NCI-H128 (cell line): ENCODE results near the gene STAT2.
"Not testable (repeated sequence)": the region's sequence is repeated elsewhere in the genome, so short reads cannot be mapped to it uniquely, and the experiment has no call there.

ENCODE experiments used
- DNase-seq: peaks from one replicate; lab custom pipeline; 2025; ENCODE audit not compliant: unreplicated experiment; lab: John Stamatoyannopoulos, UW

STAT2 gene

DNA sequence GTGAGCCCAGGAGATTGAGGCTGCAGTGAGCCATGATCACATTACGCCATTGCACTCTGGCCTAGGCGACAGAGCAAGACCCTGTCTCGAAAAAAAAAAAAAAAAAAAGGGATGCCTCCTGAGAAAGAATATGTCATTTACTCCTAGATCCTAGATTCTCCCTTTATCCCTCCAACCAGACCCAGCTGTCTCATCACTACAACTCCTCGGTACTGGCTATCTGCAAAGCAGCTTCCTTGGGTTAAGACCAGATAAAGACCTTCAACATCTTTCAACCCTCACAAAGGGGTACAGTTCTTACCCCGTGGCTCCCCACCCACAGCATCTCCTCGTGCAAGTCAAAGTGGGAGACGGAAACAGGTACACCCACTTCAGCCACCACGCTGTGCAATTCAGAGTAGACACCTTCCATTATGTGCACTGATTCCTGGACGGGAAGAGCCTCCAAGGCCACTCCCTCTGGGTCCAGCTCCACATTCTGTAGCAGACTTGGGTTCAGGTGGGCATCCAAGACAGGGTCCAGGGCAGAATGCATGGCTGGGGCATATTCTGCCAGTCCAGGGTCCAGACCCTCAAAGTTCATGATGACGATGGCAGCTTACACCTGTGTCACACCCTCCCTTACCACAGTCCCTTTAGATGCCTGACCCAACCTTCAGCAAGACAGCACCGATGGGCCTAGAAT is 27.3 kb downstream of the STAT2 start:
- DNase-seq, result no peak

DNA sequence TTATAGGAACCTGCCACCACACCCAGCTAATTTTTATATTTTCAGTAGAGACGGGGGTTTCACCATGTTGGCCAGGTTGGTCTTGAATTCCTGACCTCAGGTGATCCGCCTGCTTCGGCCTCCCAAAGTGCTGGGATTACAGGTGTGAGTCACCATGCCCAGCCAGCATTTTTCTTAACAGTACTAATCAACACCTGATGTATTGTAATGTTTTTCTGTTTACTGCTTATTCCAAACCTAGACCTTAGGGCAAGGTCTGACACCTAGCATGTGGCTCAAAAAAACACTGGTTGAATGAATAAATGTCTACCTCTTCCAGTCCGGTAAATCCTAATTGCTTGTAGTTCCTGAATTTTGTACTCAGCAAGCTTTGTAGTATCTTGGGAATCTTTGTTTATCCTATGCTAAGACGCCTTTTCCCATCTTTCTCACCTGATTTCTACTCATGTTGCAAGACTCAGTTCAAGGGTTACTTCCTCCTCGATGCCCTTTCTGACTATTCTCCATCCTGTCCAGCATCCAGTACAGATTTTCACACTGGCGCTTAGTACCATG is 28.9 kb downstream of the STAT2 start:
- DNase-seq, result no peak

DNA sequence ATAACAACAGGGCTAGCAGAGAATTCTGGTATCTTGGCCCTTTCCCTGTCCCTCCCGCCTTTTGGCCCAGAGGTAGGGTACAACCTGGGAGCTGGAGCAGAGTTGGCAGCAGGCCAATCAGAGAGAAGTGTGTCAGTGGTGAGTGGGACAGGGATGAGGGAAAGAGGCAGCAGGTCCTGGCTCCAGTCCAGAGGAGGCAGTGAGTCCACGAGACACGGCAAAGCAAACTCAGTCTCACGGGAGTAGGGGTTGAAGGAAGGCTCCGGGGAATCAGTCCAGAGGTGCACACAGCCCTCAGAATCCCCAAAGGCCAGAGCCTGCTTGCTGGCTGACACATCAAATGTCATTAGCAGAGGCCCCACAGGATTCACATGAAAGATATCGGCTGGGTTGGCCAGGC is 33.4 kb downstream of the STAT2 start:
- DNase-seq, result no peak

DNA sequence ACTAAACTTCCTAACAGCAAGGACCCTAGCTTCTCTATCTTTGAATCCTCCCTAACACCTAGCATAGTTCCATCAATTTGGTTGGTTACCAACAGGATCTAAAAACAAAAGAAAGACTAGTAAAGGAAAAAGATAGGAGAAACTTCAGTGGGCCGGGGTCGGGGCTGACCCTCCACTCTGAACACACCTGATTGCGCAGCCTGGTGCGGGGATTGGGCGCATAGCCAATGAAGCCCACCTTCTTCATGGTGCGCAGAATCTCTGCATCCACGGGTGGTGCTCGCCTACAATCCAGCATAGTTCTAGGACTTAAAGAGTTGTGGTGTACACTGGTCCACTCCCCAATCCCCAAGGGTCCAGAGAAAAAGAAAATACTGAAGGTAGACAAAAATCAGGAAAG is 33.8 kb downstream of the STAT2 start:
- DNase-seq, result no peak

DNA sequence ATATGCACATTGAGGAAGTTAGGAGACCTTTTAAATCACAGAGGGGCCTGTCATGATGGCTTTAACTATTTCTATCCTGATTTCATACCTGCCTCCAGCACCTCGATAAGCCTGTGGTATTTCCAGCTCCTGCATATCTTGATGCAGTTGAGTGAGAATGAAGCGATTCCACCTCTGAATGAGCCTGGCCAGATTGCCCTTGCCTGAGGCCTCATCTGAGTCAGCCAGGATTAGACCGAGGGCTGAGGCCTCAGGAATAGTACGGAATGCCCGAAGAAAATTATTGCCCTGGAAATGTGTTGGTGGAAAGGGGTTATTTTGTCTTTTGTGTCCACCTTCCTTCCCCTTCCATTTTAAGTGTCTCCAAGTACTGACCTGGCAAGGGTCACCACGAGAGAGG is 35.7 kb downstream of the STAT2 start:
- no peak for DNase-seq

DNA sequence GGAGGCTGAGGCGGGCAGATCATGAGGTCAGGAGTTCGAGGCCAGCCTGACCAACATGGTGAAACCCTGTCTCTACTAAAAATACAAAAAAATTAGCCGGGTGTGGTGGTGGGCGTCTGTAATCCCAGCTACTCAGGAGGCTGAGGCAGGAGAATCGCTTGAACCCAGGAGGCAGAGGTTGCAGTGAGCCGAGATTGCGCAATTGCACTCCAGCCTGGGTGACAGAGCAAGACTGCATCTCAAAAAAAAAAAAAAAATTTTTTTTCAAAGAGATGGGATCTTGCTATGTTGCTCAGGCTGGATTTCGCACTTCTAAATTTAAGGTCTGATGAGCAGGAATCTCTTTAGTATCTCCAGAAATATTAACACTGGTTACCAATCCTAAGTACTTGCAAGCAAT is 38.3 kb downstream of the STAT2 start:
- DNase-seq, result not testable (repeated sequence)

DNA sequence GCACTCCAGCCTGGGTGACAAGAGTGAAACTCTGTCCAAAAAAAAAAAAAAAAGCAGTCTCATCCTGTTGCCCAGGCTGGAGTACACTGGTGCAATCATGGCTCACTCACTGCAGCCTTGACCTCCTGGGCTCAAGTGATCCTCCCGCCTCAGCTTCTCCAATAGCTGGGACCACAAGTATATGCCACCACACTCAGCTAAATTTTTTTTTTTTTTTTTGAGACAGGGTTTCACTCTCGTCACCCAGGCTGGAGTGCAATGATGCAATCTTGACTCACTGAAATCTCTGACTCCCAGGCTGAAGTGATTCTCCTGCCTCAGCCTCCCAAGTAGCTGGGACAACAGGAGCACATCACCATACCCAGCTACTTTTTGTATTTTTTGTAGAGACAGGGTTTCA is 38.9 kb downstream of the STAT2 start:
- no peak for DNase-seq

DNA sequence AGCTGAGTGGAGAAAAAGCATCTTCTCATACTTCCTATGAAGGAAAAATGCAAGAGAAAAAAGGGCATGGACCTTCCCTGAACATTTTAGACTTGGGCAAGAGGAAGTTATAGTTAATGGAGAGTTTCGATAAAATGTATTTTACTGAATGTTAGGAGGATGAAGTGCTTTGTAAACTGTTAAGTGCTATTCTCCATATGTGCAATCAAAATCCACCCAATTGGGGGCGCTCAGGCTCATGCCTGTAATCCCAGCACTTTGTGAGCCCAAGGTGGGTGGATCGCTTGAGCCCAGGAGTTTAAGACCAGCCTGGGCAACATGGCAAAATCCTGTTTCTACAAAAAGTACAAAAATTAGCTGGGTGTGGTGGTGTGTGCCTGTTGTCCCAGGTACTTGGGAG is 42.2 kb downstream of the STAT2 start:
- DNase-seq, result no peak

DNA sequence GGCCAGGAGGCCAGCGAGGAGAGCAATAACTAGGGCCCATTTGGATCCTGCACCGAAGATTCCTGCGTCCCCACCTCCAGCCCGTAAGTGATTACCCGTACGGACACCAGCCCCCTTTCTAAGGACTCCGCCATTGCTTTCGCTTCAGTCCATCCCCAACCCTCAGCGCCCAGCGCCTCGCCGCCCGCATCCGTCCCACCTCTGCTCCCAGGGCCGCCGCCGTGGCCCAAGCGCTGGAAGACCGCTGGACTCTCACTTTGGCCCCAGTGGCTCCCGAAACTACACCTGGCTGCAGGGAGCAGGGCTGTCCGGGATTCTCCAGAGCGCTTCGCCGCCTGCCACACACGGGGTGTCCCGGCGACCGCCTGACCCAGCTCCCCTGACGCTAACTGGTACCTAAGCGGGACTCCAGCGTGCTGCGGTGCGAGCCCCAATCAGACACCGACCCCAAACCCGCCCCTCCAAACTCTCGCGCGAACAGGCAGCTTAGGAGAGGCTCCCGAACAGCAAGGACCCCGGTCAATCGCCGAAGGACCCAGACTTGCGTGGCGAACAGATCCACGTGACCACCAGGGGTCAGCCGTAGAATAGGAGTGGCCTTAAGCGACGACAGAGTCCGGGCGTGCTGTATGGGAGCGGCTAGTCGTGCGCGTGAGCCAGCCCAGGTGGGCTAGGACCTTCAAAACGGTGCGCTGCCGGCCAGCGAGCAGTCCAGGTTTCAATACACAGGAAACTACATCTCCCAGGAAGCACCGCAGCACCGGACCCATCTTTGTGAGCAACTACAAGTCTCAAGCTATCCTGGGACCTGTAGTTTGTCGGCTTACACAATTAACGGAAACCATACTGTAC is 44.1 kb downstream of the STAT2 start, which contains the start of gene CNPY2:
TSS of gene CNPY2 (minus strand) at position 367 of the 852 bp plus-strand sequence. CDS start 771 bp downstream, outside the sequence.
- DNase-seq, result peak; percentile 95

DNA sequence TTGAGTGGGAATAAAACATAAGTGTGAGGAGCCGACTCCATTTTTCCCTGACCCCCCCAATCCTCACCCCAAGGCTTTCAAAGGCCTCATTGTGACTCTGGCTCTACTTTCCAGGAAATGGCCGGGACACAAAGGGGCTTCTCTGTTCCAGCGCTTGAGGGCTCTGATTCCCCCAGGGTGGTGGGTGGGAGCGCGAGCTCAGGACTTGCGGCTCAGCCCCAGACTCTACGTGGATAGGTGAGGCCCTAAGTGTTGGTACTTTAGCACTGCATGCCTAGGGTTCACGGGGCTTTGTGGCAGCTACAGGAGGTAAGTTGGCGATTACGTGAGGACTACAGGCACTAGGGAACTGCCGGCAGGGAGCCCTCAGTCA is 44.7 kb downstream of the STAT2 start:
- no peak for DNase-seq

DNA sequence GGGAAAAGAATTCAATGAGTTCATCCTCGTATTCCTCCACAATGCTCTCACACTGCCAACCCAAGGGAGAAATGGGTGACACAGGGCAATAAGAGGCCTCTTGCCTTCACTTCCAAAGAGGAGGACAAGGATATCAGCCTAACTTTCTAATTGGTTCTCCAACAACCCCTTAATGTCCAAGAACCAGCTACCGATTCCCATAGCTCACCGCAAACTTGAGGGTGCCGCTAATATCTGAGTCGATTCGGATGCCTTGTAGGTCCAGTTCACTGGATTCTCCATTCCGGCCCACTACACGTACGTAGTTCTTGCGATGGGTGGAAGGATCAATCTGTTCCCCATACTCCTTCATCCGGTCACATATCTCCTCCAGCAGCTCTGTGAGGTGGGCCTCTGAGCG is 48.9 kb downstream of the STAT2 start:
- no peak for DNase-seq

DNA sequence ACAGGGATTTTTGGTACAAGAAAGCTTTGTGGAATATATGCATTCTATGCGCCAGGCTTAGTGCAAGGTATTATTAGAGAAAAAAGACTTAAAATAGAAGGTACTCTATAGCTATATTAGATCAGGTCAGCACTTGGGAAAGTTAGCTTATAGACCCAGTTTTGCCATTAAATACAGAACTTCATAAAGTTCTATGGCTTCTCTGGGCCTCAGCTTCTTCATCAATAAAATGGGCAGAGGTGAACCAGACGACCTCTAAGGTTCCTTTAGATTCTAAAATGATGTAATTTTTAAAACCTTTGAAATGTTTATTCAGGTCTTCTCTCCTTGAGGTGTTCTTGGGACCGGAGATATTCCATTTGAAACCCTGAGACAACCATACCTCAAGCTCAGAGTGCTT is 51.2 kb downstream of the STAT2 start:
- no peak for DNase-seq

DNA sequence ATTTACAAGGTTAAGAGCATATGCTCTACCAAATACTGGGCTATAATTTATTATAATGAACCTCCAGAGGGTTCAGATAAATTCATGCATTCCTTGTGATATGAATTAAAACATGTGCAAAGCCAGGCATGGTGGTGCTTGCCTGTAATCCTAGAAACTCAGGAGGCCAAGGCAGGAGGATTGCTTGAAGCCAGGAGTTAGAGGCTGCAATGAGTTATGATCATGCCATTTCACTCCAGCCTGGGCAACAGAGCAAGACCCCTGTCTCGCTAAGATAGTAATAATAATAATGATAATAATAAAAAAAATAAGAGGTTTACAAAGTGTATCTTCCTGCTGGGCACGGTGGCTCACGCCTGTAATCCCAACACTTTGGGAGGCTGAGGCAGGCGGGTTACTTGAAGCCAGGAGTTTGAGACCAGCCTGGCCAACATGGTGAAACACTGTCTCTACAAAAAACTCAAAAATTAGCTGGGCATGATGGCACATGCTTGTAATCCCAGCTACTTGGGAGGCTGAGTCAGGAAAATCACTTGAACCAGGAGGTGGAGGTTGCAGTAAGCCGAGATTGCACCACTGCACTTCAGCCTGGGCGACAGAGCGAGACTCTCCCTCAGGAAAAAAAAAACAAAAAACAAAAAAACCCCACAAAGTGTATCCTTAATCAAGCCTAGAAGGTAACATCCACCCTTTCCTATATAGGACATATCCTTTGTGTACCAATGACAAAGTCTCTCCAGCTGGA is 52.5 kb downstream of the STAT2 start:
- DNase-seq, result no peak

DNA sequence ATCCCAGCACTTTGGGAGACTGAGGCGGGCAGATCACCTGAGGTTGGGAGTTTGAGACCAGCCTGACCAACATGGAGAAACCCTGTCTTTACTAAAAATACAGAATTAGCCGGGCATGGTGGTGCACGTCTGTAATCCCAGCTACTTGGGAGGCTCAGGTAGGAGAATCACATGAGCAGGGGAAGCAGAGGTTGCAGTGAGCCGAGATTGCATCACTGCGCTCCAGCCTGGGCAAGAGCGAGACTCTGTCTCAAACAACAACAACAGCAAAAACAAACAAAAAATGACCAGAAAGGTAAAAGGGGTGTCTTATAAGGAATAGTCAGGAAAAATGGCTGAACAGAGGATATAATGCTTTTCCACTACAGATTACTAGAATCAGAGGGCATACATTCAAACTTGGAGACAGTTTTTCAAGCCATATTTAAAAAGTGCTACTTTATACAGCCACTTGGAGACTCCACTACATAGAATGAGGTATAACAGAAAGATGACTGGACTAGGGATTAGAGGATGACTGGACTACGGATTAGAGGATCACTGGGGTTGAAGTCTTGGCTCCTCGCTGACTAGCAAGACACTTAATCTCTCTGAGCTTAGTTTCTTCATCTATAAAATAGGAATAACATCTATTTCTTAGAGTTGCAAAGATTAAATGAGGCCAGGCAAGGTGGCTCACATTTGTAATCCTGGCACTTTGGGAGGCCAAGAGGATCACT is 54.9 kb downstream of the STAT2 start:
- DNase-seq, result no peak

DNA sequence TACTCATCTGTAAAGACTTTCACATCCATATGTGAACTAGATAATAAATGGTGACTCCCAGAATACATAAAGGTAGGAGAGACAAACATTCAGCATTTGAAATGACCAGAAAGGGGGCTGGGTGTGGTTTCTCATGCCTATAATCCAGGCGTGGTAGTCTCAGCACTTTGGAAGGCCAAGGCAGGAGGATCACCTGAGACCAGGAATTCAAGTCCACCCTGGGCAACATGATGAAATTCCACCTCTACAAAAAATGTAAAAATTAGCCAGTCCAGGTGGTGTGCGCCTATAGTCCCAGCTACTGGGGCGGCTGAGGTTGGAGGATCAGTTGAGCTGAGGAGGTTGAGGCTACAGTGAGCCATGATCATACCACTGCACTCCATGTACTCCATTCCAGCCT is 55.6 kb downstream of the STAT2 start:
- DNase-seq, result no peak

DNA sequence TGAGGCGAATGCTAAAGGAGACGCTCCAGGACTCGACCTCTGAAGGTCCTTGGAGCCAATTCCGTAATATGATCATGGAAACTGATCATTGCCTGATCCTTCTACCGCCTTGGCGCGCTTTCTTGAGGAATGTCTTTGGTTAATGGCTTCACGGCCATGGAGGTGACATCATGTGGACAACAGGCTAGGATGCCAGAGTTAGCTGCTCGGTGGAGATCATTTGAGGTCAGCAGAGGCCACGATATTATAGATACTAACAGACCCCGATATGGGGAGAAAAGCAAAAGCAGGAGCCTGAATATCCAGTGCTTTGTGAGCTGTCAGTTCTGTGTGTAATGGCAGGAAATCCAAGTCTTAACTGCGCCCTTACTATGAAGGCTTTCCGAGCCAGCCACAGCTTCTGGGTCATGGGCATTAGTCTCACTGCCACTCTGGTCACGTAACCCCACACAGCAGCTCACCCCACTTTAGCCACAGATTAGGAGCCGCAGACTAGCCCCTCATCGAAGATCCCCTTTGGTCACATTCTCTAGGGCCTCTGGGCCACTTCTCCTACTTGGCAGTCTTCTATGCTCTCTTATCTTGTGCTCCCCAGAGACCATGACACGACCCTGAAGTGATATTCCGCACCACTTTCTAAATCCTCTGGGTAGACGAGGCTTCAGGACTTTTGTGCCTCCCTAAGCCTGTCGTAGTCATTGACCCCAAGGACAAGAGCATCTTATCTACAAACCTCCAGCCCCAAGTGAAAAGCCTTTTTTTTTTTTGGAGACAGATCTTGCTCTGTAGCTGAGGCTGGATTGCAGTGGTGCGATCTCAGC is 59.1 kb downstream of the STAT2 start:
- DNase-seq, result no peak

DNA sequence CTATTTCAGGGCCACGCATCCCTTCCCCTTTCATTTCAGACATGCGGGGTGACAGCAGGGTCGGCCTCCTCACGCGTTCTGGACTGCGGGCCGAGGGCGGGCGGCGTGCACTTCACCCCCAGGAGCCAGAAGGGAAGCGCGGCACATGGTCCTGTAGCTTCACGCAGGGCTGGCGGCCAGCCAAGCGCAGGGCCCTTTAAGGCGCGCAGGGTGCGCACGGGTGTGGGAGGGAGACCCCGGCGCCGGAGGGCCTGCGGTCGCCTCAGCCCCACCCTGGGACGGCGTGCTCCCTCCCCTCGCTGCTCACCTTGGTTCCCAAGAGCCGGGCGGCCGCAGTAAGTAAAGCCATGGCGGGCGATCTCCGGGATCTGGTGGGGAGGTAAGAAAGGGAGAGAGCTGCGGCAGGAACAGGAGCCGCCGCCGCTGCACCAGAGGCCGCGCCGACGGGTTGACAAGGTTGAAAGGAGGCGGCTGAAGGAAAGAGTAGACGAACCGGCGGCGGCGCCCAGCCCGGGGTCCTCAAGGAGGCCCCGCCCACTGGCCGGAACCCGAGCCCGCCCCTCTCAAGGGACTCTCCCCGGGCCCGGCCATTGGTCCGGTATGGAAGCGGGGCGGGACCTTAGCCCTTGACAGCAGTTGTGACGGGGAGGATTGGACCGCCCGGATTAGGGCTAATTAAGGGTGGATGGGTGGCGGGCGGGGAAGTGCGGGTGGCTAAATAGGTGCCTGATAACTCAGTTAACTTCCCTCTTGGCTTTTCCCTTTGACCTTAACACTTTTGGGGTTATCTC is 59.9 kb downstream of the STAT2 start, which contains the start of gene CS:
TSS of gene CS (minus strand) at position 478 of the 791 bp plus-strand sequence. CDS start at position 349, 129 bp downstream.
- peak; percentile 98 for DNase-seq

DNA sequence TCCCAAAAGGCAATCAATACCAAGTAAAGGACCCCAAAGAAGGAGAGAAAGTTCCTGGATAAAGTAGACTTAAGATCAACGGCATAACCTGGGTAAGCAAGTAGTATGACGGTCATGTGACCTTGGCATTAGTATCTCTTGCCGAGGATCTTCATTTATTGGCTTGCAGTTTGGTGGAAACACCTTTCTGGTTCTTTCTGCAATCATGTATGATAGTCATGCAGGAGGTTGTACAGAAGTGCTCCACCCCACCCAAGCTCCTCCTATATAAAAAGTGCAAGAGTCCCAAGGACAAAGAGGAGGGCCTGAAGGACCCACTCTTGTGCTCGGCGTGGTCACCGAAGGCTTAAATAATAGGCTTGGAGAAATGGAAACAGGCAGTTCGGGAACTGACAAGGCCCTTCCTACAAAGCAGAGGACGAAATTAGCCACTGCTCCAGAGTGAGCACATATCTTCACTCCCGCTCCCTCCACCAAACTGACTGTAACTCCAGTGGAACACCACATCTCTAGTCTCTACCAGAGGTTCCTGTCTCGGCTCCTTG is 60.5 kb downstream of the STAT2 start:
- DNase-seq, result no peak

DNA sequence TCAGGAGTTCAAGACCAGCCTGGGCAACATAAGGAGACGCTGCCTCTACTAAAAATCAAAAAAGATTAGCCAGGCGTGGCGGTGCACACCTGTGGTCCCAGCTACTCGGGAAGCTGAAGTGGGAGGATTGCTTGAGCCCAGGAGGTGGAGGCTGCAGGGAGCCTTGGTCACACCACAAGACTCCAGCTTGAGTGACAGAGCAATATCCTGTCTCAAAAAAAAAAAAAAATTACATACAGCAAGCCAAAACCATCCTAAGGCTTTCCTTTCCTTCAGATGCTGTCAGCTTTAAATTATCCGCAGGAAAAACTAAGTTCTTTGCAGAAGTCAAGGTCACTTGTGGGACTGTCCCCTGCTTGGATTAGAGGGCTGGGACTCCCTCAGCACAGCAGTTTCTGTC is 61.1 kb downstream of the STAT2 start:
- no peak for DNase-seq
